Ascending aorta (tissue), 2 donors: ENCODE results near the gene ZNF385B. TPM values are rescaled to one million over a fixed set of nuclear protein-coding genes. Genes with fewer than 3 reads are reported as not detected.

ENCODE experiments used
- DNase-seq, 2 donors: peaks; one replicate each; pipeline ENCODE4 v3.0.0-alpha.2; 2019; ENCODE audit warnings: low spot score in 2 of 2
- H3K27ac ChIP-seq, 2 donors: fragments of 200-600 bp; sonication (generic); one replicate each; pipeline ENCODE4 v1.5.1; 2016 to 2017; ENCODE audit warnings: mild to moderate bottlenecking in 1 of 2
- H3K27me3 ChIP-seq: fragments of 200-600 bp; sonication (generic); one replicate; pipeline ENCODE4 v1.5.1; 2017
- H3K36me3 ChIP-seq, 2 donors: fragments of 200-600 bp; sonication (generic); one replicate each; pipeline ENCODE4 v1.5.1; 2016
- H3K4me1 ChIP-seq, 2 donors: fragments of 200-600 bp; sonication (generic); one replicate each; pipeline ENCODE4 v1.5.1; 2016 to 2017; ENCODE audit warnings: mild to moderate bottlenecking in 1 of 2
- H3K4me3 ChIP-seq, 2 donors: fragments of 200-600 bp; sonication (generic); one replicate each; pipeline ENCODE4 v1.5.1; 2016 to 2017; ENCODE audit warnings: mild to moderate bottlenecking in 1 of 2
- H3K9me3 ChIP-seq, 2 donors: fragments of 200-600 bp; sonication (generic); one replicate each; pipeline ENCODE4 v1.5.1; 2016
- CTCF ChIP-seq, 3 experiments: fragments of 200-600 bp in 2 of 3; fragments of 450-650 bp in 1 of 3; sonication (generic) in 2 of 3; IDR thresholded peaks; one replicate each; pipeline ENCODE4 v1.5.1; 2016 to 2019; ENCODE audit warnings: antibody characterized with exemption in 3 of 3, mild to moderate bottlenecking in 1 of 3, moderate library complexity in 1 of 3
- intact Hi-C: fragments of 100-400 bp; cut with DNase I; formaldehyde crosslinking; loops from one replicate; pipeline ENCODE4 v1.15.1; 2023
- total RNA-seq: library from RNA; depleted of rRNA; stranded (reverse); fragments of >200 nt; gene quantifications from one replicate; pipeline ENCODE4 v1.1.0, GENCODE V29; 2016

The ZNF385B gene
- total RNA-seq, 1 donor from 2014 or later, result 0.21 TPM

DNA sequence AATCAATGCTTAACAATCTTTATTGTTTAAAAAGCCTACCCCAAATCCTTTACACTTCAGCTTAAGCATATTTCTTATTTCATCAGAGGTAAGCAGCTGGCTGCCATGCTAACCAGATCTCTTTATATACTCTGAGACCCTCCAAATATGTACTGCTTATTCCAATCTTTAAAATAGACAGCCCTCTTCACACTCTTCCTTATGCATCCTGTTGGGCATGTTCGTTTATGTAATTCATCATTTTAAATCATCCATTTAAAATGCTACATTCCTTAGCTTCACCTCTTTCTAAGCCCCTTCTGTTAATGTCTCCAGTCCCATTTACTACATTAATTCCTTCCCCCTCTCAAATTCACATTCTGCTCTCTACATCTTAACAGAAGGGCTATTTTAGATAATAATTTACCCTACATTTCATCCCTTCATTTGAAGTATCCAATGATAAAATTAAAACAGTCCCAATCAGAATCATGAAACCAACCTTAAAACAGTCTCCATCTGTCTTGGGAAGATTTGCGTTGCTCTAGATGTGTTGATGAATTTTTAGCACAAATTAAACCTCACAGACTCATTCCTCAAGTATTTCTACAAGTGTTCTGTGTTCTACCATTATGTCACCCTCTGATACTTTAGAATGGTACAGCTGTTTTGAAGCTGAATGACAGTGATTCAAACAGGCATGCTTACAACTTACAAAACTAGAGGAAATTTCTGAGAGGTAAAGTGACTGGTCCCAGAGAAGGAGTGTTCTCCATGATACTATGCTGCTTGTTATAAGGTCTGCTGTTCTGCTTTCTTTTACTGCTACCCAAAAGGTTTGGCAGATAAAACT is 59.1 kb downstream of the ZNF385B start:
- no peak for TF ChIP-seq CTCF (IDR thresholded peaks at IDR 0.05)
- H3K4me1 ChIP-seq, result no peaks in the 10 kb centered on the region
- no peaks in the 10 kb centered on the region for H3K9me3 ChIP-seq
- intact Hi-C loops, result no loop called here
- H3K27me3 ChIP-seq, result no peaks in the 10 kb centered on the region
- DNase-seq, result no peak
- no peak overlapping the region for H3K4me3 ChIP-seq
- no peak overlapping the region for H3K27ac ChIP-seq
- H3K36me3 ChIP-seq, result no peaks in the 10 kb centered on the region

GRCh38 chr2:179800776-179801175 is 60.6 kb downstream of the ZNF385B start:
- H3K4me1 ChIP-seq, result no peaks in the 10 kb centered on the region
- no peak overlapping the region for H3K27ac ChIP-seq
- intact Hi-C loops, result no loop called here
- H3K9me3 ChIP-seq, result no peaks in the 10 kb centered on the region
- no peaks in the 10 kb centered on the region for H3K27me3 ChIP-seq
- TF ChIP-seq CTCF (IDR thresholded peaks at IDR 0.05), result no peak
- DNase-seq, result no peak
- no peak overlapping the region for H3K4me3 ChIP-seq
- no peaks in the 10 kb centered on the region for H3K36me3 ChIP-seq

DNA sequence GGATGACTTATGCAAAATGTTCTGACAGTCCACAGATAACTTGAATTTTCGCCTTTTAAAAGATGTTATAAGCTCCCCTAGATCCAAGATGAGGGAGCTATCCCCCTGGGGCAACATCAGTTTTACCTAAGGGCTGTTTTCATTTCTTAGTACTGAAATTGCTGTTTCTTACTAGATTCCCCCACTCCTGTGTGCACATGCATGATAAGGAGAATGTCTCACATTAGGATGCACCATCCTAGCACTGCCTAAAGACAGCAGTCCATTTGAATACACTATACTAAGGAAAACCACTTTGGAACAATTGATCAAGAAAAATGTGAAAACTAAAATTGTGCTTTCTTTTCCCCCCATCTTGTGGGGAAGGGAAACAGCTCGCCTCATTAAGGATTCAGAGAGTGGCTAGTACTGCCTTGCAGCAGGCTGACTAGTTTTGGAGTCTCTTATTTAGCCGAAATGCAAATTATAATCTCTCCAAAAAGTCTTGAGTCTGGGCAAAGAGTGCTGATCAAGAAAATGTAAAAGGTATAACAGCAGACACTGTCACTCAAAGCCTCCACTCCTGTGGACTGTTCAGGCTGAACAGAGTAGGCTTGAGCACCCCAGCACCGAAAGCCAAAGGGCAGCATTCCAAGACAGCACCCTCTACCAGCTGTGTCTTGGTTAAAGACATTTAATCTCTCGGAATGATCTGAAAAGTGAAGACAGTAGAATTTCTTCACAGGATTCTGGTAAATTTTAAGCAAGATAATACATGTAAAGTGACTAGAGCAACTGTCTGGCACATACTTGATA is 65.0 kb downstream of the ZNF385B start:
- DNase-seq, result no peak
- no peak for TF ChIP-seq CTCF (IDR thresholded peaks at IDR 0.05)
- Histone ChIP-seq H3K9me3 (no peaks in the 10 kb centered on the region), H3K4me3 (no peak overlapping the region), H3K27ac (no peak overlapping the region), H3K36me3 (no peaks in the 10 kb centered on the region), H3K4me1 (no peaks in the 10 kb centered on the region), H3K27me3 (no peaks in the 10 kb centered on the region)
- intact Hi-C loops, result no loop called here

DNA sequence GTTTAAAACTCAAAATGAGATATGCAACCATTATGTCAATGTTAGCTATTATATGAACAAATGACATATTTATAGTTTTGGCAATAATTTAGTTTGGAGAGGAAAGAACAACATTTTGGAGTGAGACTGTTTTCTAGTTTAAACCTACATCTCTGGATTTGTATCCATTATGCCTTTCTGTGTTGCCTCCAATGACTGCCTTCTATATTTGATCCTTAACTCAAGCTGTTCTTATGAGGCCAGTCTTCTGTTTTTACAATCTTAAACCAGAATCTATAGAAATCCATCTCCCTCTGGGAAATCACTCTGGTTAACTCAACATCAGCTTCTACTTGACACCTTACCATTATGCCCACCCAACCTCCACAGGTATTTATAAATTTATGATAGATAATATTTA is 67.5 kb downstream of the ZNF385B start:
- DNase-seq, result no peak
- no peak overlapping the region for H3K4me3 ChIP-seq
- no peaks in the 10 kb centered on the region for H3K9me3 ChIP-seq
- intact Hi-C loops, result no loop called here
- no peak for TF ChIP-seq CTCF (IDR thresholded peaks at IDR 0.05)
- H3K27me3 ChIP-seq, result no peaks in the 10 kb centered on the region
- no peak overlapping the region for H3K27ac ChIP-seq
- no peaks in the 10 kb centered on the region for H3K4me1 ChIP-seq
- H3K36me3 ChIP-seq, result no peaks in the 10 kb centered on the region

GRCh38 chr2:179793238-179793637 is 68.2 kb downstream of the ZNF385B start:
- TF ChIP-seq CTCF (IDR thresholded peaks at IDR 0.05), result no peak
- DNase-seq, result no peak
- intact Hi-C loops, result no loop called here
- Histone ChIP-seq H3K27me3 (no peaks in the 10 kb centered on the region), H3K4me3 (no peak overlapping the region), H3K9me3 (no peaks in the 10 kb centered on the region), H3K27ac (no peak overlapping the region), H3K4me1 (no peaks in the 10 kb centered on the region), H3K36me3 (no peaks in the 10 kb centered on the region)
